Keratinocyte (primary cell): ENCODE data around the gene THRB. TPM values are rescaled to one million over a fixed set of nuclear protein-coding genes. Genes with fewer than 3 reads are reported as not detected.
A peak's percentile ranks its signal among the peaks of the same experiment; 100 is the strongest.

ENCODE experiments used
- DNase-seq: peaks from one replicate; pipeline ENCODE4 v3.0.0-alpha.2; 2011; ENCODE audit warnings: low read depth, missing footprints, low spot score
- FAIRE-seq: peaks from 2 replicates; lab custom pipeline; 2011; peaks lifted over from hg19 to GRCh38; lab: Jason Lieb, UNC
- H2AFZ ChIP-seq: 2 replicates; pipeline ENCODE4 v1.6.0; 2012; ENCODE audit warnings: low read length, control low read depth, inconsistent platforms; ENCODE audit not compliant: control insufficient read depth
- H3K27ac ChIP-seq: 2 replicates; pipeline ENCODE4 v1.5.1; 2011; ENCODE audit warnings: low read length; ENCODE audit not compliant: control insufficient read depth, insufficient read depth
- H3K27me3 ChIP-seq: 3 replicates; pipeline ENCODE4 v1.6.0; 2011; ENCODE audit warnings: low read length; ENCODE audit not compliant: control insufficient read depth, insufficient read depth; ENCODE audit errors: extremely low read depth
- H3K36me3 ChIP-seq, 2 experiments: 2 replicates in 1 of 2; 3 replicates in 1 of 2; pipeline ENCODE4 v1.5.1; 2011; ENCODE audit warnings: low read length in 2 of 2, mild to moderate bottlenecking in 1 of 2; ENCODE audit not compliant: control insufficient read depth in 2 of 2, insufficient read depth in 2 of 2; ENCODE audit errors: extremely low read depth in 1 of 2
- H3K4me1 ChIP-seq: 3 replicates; pipeline ENCODE4 v1.5.1; 2011; ENCODE audit warnings: low read length; ENCODE audit not compliant: control insufficient read depth, insufficient read depth; ENCODE audit errors: extremely low read depth
- H3K4me2 ChIP-seq: 3 replicates; pipeline ENCODE4 v1.6.0; 2011; ENCODE audit warnings: low read depth, low read length; ENCODE audit not compliant: control insufficient read depth, insufficient read depth; ENCODE audit errors: extremely low read depth
- H3K4me3 ChIP-seq, 3 experiments: fragments of 200-600 bp in 1 of 3; sonication (generic) in 1 of 3; 2 replicates in 2 of 3; 3 replicates in 1 of 3; pipeline ENCODE4 v1.5.1; 2011 to 2016; ENCODE audit warnings: low read length in 3 of 3, mild to moderate bottlenecking in 3 of 3, control low read depth in 2 of 3, inconsistent platforms in 1 of 3, low read depth in 1 of 3, mixed read lengths in 1 of 3, mixed run types in 1 of 3, moderate library complexity in 1 of 3; ENCODE audit not compliant: control insufficient read depth in 2 of 3, insufficient read depth in 2 of 3; ENCODE audit errors: extremely low read depth in 1 of 3
- H3K79me2 ChIP-seq: 2 replicates; pipeline ENCODE4 v1.6.0; 2012; ENCODE audit warnings: low read length; ENCODE audit not compliant: control insufficient read depth, insufficient read depth
- H3K9ac ChIP-seq: 3 replicates; pipeline ENCODE4 v1.6.0; 2011; ENCODE audit warnings: low read length; ENCODE audit not compliant: control insufficient read depth, insufficient read depth; ENCODE audit errors: extremely low read depth
- H3K9me1 ChIP-seq: 3 replicates; pipeline ENCODE4 v1.6.0; 2011; ENCODE audit warnings: low read length; ENCODE audit not compliant: control insufficient read depth, insufficient read depth; ENCODE audit errors: extremely low read depth
- H3K9me3 ChIP-seq: 2 replicates; pipeline ENCODE4 v1.5.1; 2012; ENCODE audit warnings: low read depth, low read length; ENCODE audit not compliant: control insufficient read depth
- H4K20me1 ChIP-seq: 3 replicates; pipeline ENCODE4 v1.6.0; 2011; ENCODE audit warnings: low read length; ENCODE audit not compliant: control insufficient read depth, insufficient read depth; ENCODE audit errors: extremely low read depth
- CTCF ChIP-seq, 3 experiments: IDR thresholded peaks in 1 of 3; conservative IDR thresholded peaks in 1 of 3; optimal IDR thresholded peaks in 1 of 3; 2 replicates in 2 of 3; 3 replicates in 1 of 3; pipeline versions ENCODE3 to v1.5.1; 2011; ENCODE audit warnings: low read length in 3 of 3, mild to moderate bottlenecking in 3 of 3, moderate library complexity in 2 of 3, control low read depth in 1 of 3, inconsistent platforms in 1 of 3; ENCODE audit not compliant: insufficient read depth in 2 of 3; ENCODE audit errors: extremely low read depth in 1 of 3
- EZH2 ChIP-seq: IDR thresholded peaks from one replicate; pipeline ENCODE4 v1.6.1; 2012; ENCODE audit warnings: inconsistent platforms, mild to moderate bottlenecking, low read length, moderate library complexity
- dilution Hi-C: fragments of 300-500 bp; cut with MboI; formaldehyde crosslinking; loops from one replicate; pipeline ENCODE4 v1.7.0; 2020; ENCODE audit warnings: low sequenced_read_pairs; ENCODE audit not compliant: extremely low pct_ligation_motif_present
- polyA plus RNA-seq, 5 experiments: library from polyadenylated mRNA; depleted of rRNA in 3 of 5; stranded (reverse) in 3 of 5; stranded (forward) in 1 of 5; unstranded in 1 of 5; fragments of >200 nt; gene quantifications; 1 replicate in 1 of 5; 2 replicates in 3 of 5; 3 replicates in 1 of 5; pipeline versions ENCODE4 v1.2.1 to v1.2.3, GENCODE V29; 2011 to 2012; ENCODE audit warnings: missing spikeins in 2 of 5, low read depth in 1 of 5, low replicate concordance in 1 of 5

Gene THRB
- polyA plus RNA-seq, 1 donor (not counting 4 experiments of a cell fraction or from before 2014, with no cell fraction given), result 2.6 TPM

GRCh38 chr3:24479816-24480215, 14.8 kb downstream of the THRB start:
- dilution Hi-C loops, result no loop called here

GRCh38 chr3:24476871-24477656, 17.6 kb downstream of the THRB start:
- H4K20me1 ChIP-seq, result no peaks in the 10 kb centered on the region
- H3K79me2 ChIP-seq, result no peaks in the 10 kb centered on the region
- H3K9ac ChIP-seq, result no peak overlapping the region
- no peak overlapping the region for H3K4me2 ChIP-seq
- H3K36me3 ChIP-seq, result no peaks in the 10 kb centered on the region
- H3K27me3 ChIP-seq, result no peaks in the 10 kb centered on the region
- no peak overlapping the region for H3K27ac ChIP-seq
- H3K4me3 ChIP-seq, result no peak overlapping the region
- dilution Hi-C loops, result no loop called here
- H3K9me1 ChIP-seq, result no peaks in the 10 kb centered on the region
- DNase-seq, result no peak
- no peaks in the 10 kb centered on the region for H3K9me3 ChIP-seq
- H3K4me1 ChIP-seq, result peaks cover 19% of the 10 kb centered on the region
- FAIRE-seq, result no peak
- TF ChIP-seq EZH2 (no peak), CTCF (optimal IDR thresholded peaks at IDR 0.05 in 1 of 3, IDR thresholded peaks at IDR 0.05 in 1 of 3, conservative IDR thresholded peaks at IDR 0.05 in 1 of 3; ENCODE audit: extremely low read depth in 1 of 3, insufficient read depth in 2 of 3, low read length in 3 of 3) (no peak)
- no peak overlapping the region for H2AFZ ChIP-seq

More at GRCh38 chr3:24479816-24480215, 14.8 kb downstream of the THRB start:
- H3K4me1 ChIP-seq, result peaks cover 13% of the 10 kb centered on the region
- H3K79me2 ChIP-seq, result no peaks in the 10 kb centered on the region
- no peaks in the 10 kb centered on the region for H3K9me1 ChIP-seq
- DNase-seq, result no peak
- H3K4me3 ChIP-seq, result no peak overlapping the region
- H2AFZ ChIP-seq, result no peak overlapping the region
- no peak for TF ChIP-seq CTCF (optimal IDR thresholded peaks at IDR 0.05 in 1 of 3, IDR thresholded peaks at IDR 0.05 in 1 of 3, conservative IDR thresholded peaks at IDR 0.05 in 1 of 3; ENCODE audit: extremely low read depth in 1 of 3, insufficient read depth in 2 of 3, low read length in 3 of 3)
- no peak for TF ChIP-seq EZH2
- no peaks in the 10 kb centered on the region for H3K36me3 ChIP-seq
- H4K20me1 ChIP-seq, result no peaks in the 10 kb centered on the region
- no peak overlapping the region for H3K4me2 ChIP-seq
- no peaks in the 10 kb centered on the region for H3K27me3 ChIP-seq
- no peaks in the 10 kb centered on the region for H3K9me3 ChIP-seq
- no peak overlapping the region for H3K9ac ChIP-seq
- FAIRE-seq, result peak; percentile 26
- H3K27ac ChIP-seq, result no peak overlapping the region
